Ishikawa (cell line): ENCODE measurements around the gene FPGS.

Experiments used
- TAF1 ChIP-seq: IDR thresholded peaks from 2 replicates; pipeline ENCODE4 v1.6.1; 2012; ENCODE audit warnings: low read depth, mild to moderate bottlenecking
- TEAD4 ChIP-seq: IDR thresholded peaks from 2 replicates; pipeline ENCODE4 v1.6.1; 2012

DNA sequence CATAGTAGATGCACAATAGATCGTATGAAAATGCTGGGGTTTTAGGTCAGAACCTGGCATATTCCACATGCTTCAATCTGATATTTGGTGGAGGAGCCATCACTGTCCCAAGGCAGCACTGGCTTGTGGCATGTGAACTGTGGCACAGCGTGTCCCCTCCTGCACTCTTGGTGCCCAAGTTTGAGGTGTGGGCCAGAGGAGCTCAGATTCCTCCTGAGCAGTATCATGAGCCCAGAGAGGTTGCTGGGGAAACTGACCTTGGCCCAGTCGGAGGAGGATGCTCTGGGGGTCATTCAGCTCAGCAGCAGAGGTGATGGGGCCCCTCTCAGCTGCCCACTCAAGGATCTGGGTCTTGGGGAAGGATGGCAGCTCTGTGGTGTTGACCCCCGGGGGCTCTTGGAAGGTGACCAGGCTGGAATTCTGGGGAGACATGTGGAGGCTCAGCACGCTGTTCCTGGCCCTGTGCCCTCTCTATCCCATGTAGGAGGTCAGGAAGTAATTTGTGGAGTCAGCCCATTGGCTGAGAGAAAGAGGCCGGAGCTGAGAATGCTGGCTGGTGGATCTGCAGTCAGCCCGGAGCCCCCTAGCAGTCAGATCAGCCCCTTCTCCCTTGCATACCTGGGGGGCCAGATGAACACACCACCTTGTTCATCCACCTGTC, 23.7 kb downstream of the FPGS start:
- no peak for TF ChIP-seq TAF1
- no peak for TF ChIP-seq TEAD4
